CD14-positive monocyte (primary cell): Measurements from ENCODE around the gene VSTM2L. TPM values are rescaled to one million over a fixed set of nuclear protein-coding genes. Genes with fewer than 3 reads are reported as not detected.

Experiments
- DNase-seq, 3 donors: peaks; one replicate each; pipeline ENCODE4 v3.0.0-alpha.2; 2011 to 2022
- H2AFZ ChIP-seq: 2 replicates; pipeline ENCODE4 v1.6.0; 2012; ENCODE audit warnings: mild to moderate bottlenecking, low read depth, low read length, inconsistent platforms; ENCODE audit not compliant: insufficient read depth, poor library complexity, severe bottlenecking
- H3K27ac ChIP-seq, 2 donors: 1 replicate in 1 of 2; 2 replicates in 1 of 2; pipeline ENCODE4 v1.5.1; 2012 to 2013; ENCODE audit warnings: low read length in 2 of 2, control low read depth in 1 of 2, inconsistent platforms in 1 of 2, low read depth in 1 of 2, mild to moderate bottlenecking in 1 of 2
- H3K27me3 ChIP-seq, 2 donors: one replicate each; pipeline versions ENCODE4 v1.6.0 to v1.6.1; 2011 to 2013; ENCODE audit warnings: low read length in 2 of 2; ENCODE audit not compliant: control insufficient read depth in 2 of 2, insufficient read depth in 2 of 2
- H3K36me3 ChIP-seq, 2 donors: replicated peaks in 1 of 2; 1 replicate in 1 of 2; 2 replicates in 1 of 2; pipeline versions ENCODE4 v1.5.1 to v1.6.1; 2012 to 2013; ENCODE audit warnings: low read length in 2 of 2, control low read depth in 1 of 2, inconsistent platforms in 1 of 2, mild to moderate bottlenecking in 1 of 2; ENCODE audit not compliant: insufficient read depth in 2 of 2, control insufficient read depth in 1 of 2
- H3K4me1 ChIP-seq, 2 donors: 1 replicate in 1 of 2; 2 replicates in 1 of 2; pipeline versions ENCODE4 v1.5.1 to v1.6.1; 2012 to 2013; ENCODE audit warnings: low read length in 2 of 2, control low read depth in 1 of 2, inconsistent platforms in 1 of 2, mild to moderate bottlenecking in 1 of 2, moderate library complexity in 1 of 2; ENCODE audit not compliant: insufficient read depth in 2 of 2, control insufficient read depth in 1 of 2
- H3K4me2 ChIP-seq: replicated peaks from 2 replicates; pipeline ENCODE3; 2012; ENCODE audit warnings: low read length, moderate library complexity, mild to moderate bottlenecking; ENCODE audit not compliant: poor library complexity, severe bottlenecking; ENCODE audit errors: extremely low read depth
- H3K4me3 ChIP-seq, 3 experiments: fragments of 200-600 bp in 1 of 3; sonication (generic) in 1 of 3; replicated peaks in 1 of 3; 1 replicate in 2 of 3; 2 replicates in 1 of 3; pipeline ENCODE4 v1.5.1; 2011 to 2013; ENCODE audit warnings: low read length in 3 of 3, mild to moderate bottlenecking in 3 of 3, control low read depth in 2 of 3, low read depth in 2 of 3, inconsistent platforms in 1 of 3, moderate library complexity in 1 of 3
- H3K79me2 ChIP-seq: 2 replicates; pipeline ENCODE4 v1.6.0; 2012; ENCODE audit warnings: mild to moderate bottlenecking, control low read depth, inconsistent platforms, low read length, moderate library complexity; ENCODE audit not compliant: insufficient read depth
- H3K9ac ChIP-seq: 2 replicates; pipeline ENCODE4 v1.6.0; 2017; ENCODE audit warnings: low read length, mild to moderate bottlenecking; ENCODE audit not compliant: insufficient read depth, poor library complexity, severe bottlenecking
- H3K9me3 ChIP-seq, 2 donors: replicated peaks in 1 of 2; 1 replicate in 1 of 2; 2 replicates in 1 of 2; pipeline versions ENCODE4 v1.5.1 to v1.6.1; 2012 to 2013; ENCODE audit warnings: low read length in 2 of 2, control low read depth in 1 of 2; ENCODE audit not compliant: control insufficient read depth in 1 of 2, insufficient read depth in 1 of 2
- H4K20me1 ChIP-seq: 2 replicates; pipeline ENCODE4 v1.6.0; 2012; ENCODE audit warnings: mild to moderate bottlenecking, low read length, control low read depth, moderate library complexity; ENCODE audit not compliant: insufficient read depth
- H3K27ac Mint-ChIP-seq, 7 donors: one replicate each; pipeline ENCODE4 v1.8.0; 2020; ENCODE audit warnings: mild to moderate bottlenecking in 7 of 7, mixed read lengths in 7 of 7, moderate library complexity in 6 of 7, inconsistent platforms in 2 of 7
- H3K27me3 Mint-ChIP-seq, 3 donors: one replicate each; pipeline ENCODE4 v1.8.0; 2021 to 2022; ENCODE audit warnings: low read depth in 3 of 3, mild to moderate bottlenecking in 3 of 3, mixed read lengths in 3 of 3, moderate library complexity in 3 of 3, inconsistent platforms in 1 of 3
- H3K36me3 Mint-ChIP-seq, 2 donors: one replicate each; pipeline ENCODE4 v1.8.0; 2020; ENCODE audit warnings: mixed read lengths in 2 of 2, inconsistent platforms in 1 of 2, mild to moderate bottlenecking in 1 of 2
- H3K4me1 Mint-ChIP-seq: one replicate; pipeline ENCODE4 v1.8.0; 2020; ENCODE audit warnings: mild to moderate bottlenecking, mixed read lengths
- H3K4me3 Mint-ChIP-seq, 2 donors: one replicate each; pipeline ENCODE4 v1.8.0; 2020; ENCODE audit warnings: mild to moderate bottlenecking in 2 of 2, mixed read lengths in 2 of 2, moderate library complexity in 1 of 2
- H3K9me3 Mint-ChIP-seq, 7 donors: one replicate each; pipeline ENCODE4 v1.8.0; 2020 to 2022; ENCODE audit warnings: mixed read lengths in 7 of 7, mild to moderate bottlenecking in 6 of 7, moderate library complexity in 6 of 7, inconsistent platforms in 2 of 7
- CTCF ChIP-seq: fragments of 200-600 bp; IDR thresholded peaks from one replicate; pipeline ENCODE4 v1.8.0; 2022; ENCODE audit warnings: antibody characterized with exemption, mild to moderate bottlenecking
- WGBS: methylation state at CpG from one replicate; pipeline ENCODE4 v1.1.5; 2013; ENCODE audit warnings: missing lambda C conversion rate; ENCODE audit not compliant: insufficient coverage; 5-methylcytosine and 5-hydroxymethylcytosine counted together
- intact Hi-C, 2 donors: fragments of 100-400 bp; cut with micrococcal nuclease; formaldehyde crosslinking; loops; one replicate each; pipeline versions ENCODE4 v1.15.0 to v1.15.1; 2023
- polyA plus RNA-seq, 3 donors: library from polyadenylated mRNA; depleted of rRNA in 1 of 3; unstranded in 2 of 3; stranded (reverse) in 1 of 3; fragments of 300-500 nt in 2 of 3; fragments of >200 nt in 1 of 3; fragmentation: Illumina TruSeq in 2 of 3; gene quantifications; 1 replicate in 2 of 3; 2 replicates in 1 of 3; pipeline ENCODE4 v1.2.3, GENCODE V29; 2012 to 2021

Gene VSTM2L
- polyA plus RNA-seq, 3 donors, result not detected

- H3K4me1 Mint-ChIP-seq, result no peaks in the 10 kb centered on the region
- DNase-seq, result no peak
- H2AFZ ChIP-seq, result no peak overlapping the region
- H3K4me3 Mint-ChIP-seq, result no peak overlapping the region
- WGBS, result 100% methylated on average over 2 of the region's 10 CpGs
- TF ChIP-seq CTCF, result no peak
- intact Hi-C loops, result no loop called here
- no peak overlapping the region for H3K9ac ChIP-seq
- H3K36me3 ChIP-seq, result peaks cover 53 to 90% of the 10 kb centered on the region in 2 donors
- no peak overlapping the region for H3K27ac ChIP-seq
- no peaks in the 10 kb centered on the region for H3K27me3 ChIP-seq
- no peaks in the 10 kb centered on the region for H4K20me1 ChIP-seq
- no peaks in the 10 kb centered on the region for H3K9me3 ChIP-seq
- no peaks in the 10 kb centered on the region for H3K79me2 ChIP-seq
- no peak overlapping the region for H3K4me3 ChIP-seq
- H3K4me2 ChIP-seq, result no peak overlapping the region
- peaks cover 67 to 68% of the 10 kb centered on the region in 2 donors for H3K36me3 Mint-ChIP-seq
- H3K27ac Mint-ChIP-seq, result no peak overlapping the region
- H3K4me1 ChIP-seq, result no peaks in the 10 kb centered on the region
- H3K9me3 Mint-ChIP-seq, result peaks cover 0 to 4% (median 0%) of the 10 kb centered on the region in 7 donors
- H3K27me3 Mint-ChIP-seq, result peaks cover 0 to 2% (median 0%) of the 10 kb centered on the region in 3 donors
These were observed 45.8 kb upstream of the VSTM2L start for GRCh38 chr20:37856932-37857660.

- H3K4me3 ChIP-seq, result no peak overlapping the region
- no peak for TF ChIP-seq CTCF
- peaks cover 72 to 73% of the 10 kb centered on the region in 2 donors for H3K36me3 Mint-ChIP-seq
- no peaks in the 10 kb centered on the region for H4K20me1 ChIP-seq
- no peak overlapping the region for H3K27ac ChIP-seq
- no peaks in the 10 kb centered on the region for H3K79me2 ChIP-seq
- H2AFZ ChIP-seq, result no peak overlapping the region
- peak overlapping the region in 1 of 7 donors; percentile 14 for H3K27ac Mint-ChIP-seq
- no peaks in the 10 kb centered on the region for H3K27me3 ChIP-seq
- no peak overlapping the region for H3K4me3 Mint-ChIP-seq
- DNase-seq, result no peak
- H3K4me1 ChIP-seq, result no peaks in the 10 kb centered on the region
- H3K36me3 ChIP-seq, result peaks cover 51 to 93% of the 10 kb centered on the region in 2 donors
- no peak overlapping the region for H3K4me2 ChIP-seq
- intact Hi-C loops, result no loop called here
- H3K4me1 Mint-ChIP-seq, result no peaks in the 10 kb centered on the region
- H3K9me3 Mint-ChIP-seq, result peaks cover 0 to 4% (median 0%) of the 10 kb centered on the region in 7 donors
- WGBS, result 89% methylated on average over 9 of the region's 15 CpGs
- H3K9ac ChIP-seq, result no peak overlapping the region
- no peaks in the 10 kb centered on the region for H3K9me3 ChIP-seq
- H3K27me3 Mint-ChIP-seq, result peaks cover 0 to 2% (median 0%) of the 10 kb centered on the region in 3 donors
These were observed 43.3 kb upstream of the VSTM2L start for GRCh38 chr20:37859406-37860171.
